ENCODE measurements around the gene GFOD2.

- TF ChIP-seq POLR2A (IDR thresholded peaks at IDR 0.05; ENCODE audit: low read depth, low read length) (no peak), POLR2AphosphoS5 (IDR thresholded peaks at IDR 0.05; ENCODE audit: low read depth, low read length) (no peak)
These were observed 8.5 kb downstream of the GFOD2 start for GRCh38 chr16:67710607-67711006.
